HepG2 (cell line): ENCODE measurements around the gene RABL6. TPM values are rescaled to one million over a fixed set of nuclear protein-coding genes. Genes with fewer than 3 reads are reported as not detected.
A peak's percentile ranks its signal among the peaks of the same experiment; 100 is the strongest.

ENCODE experiments used
- BCL6 ChIP-seq: IDR thresholded peaks from 2 replicates; pipeline ENCODE4 v1.6.1; 2016; ENCODE audit warnings: missing genetic modification reagents, missing compliant biosample characterization
- CBFB ChIP-seq: sonication (generic); formaldehyde crosslinking; IDR thresholded peaks from 2 replicates; pipeline ENCODE4 v1.4.0; 2020; ENCODE audit warnings: missing genetic modification reagents
- CREB1 ChIP-seq, 2 experiments: fragments of 450-650 bp in 1 of 2; IDR thresholded peaks; 2 replicates each; pipeline ENCODE4 v1.6.1; 2016 to 2017; ENCODE audit warnings: control low read depth in 1 of 2, mild to moderate bottlenecking in 1 of 2, missing compliant biosample characterization in 1 of 2, missing genetic modification characterization in 1 of 2
- CREBL2 ChIP-seq: sonication (generic); formaldehyde crosslinking; IDR thresholded peaks from 2 replicates; pipeline ENCODE4 v1.8.1; 2023; ENCODE audit warnings: missing genetic modification reagents, mild to moderate bottlenecking, borderline replicate concordance
- EEA1 ChIP-seq: sonication (generic); formaldehyde crosslinking; IDR thresholded peaks from 2 replicates; pipeline ENCODE4 v1.5.1; 2020; ENCODE audit warnings: mild to moderate bottlenecking, missing genetic modification reagents, borderline replicate concordance
- HMGXB3 ChIP-seq: sonication (generic); formaldehyde crosslinking; IDR thresholded peaks from 2 replicates; pipeline ENCODE4 v1.4.0; 2020; ENCODE audit warnings: missing genetic modification reagents, borderline replicate concordance
- JDP2 ChIP-seq: sonication (generic); formaldehyde crosslinking; IDR thresholded peaks from 2 replicates; pipeline ENCODE4 v1.8.1; 2022; ENCODE audit warnings: missing genetic modification reagents, borderline replicate concordance
- NPAS2 ChIP-seq: sonication (generic); formaldehyde crosslinking; IDR thresholded peaks from 2 replicates; pipeline ENCODE4 v1.8.0; 2022; ENCODE audit warnings: mild to moderate bottlenecking, missing genetic modification reagents, borderline replicate concordance
- PAWR ChIP-seq: sonication (generic); formaldehyde crosslinking; IDR thresholded peaks from 2 replicates; pipeline ENCODE4 v1.4.0; 2020; ENCODE audit warnings: missing genetic modification reagents, mild to moderate bottlenecking, borderline replicate concordance
- PHF8 ChIP-seq: sonication (generic); formaldehyde crosslinking; IDR thresholded peaks from 2 replicates; pipeline ENCODE4 v1.5.0; 2020; ENCODE audit warnings: missing genetic modification reagents
- PREB ChIP-seq: sonication (generic); formaldehyde crosslinking; IDR thresholded peaks from 2 replicates; pipeline ENCODE4 v1.4.0; 2020; ENCODE audit warnings: missing genetic modification reagents
- TBL1XR1 ChIP-seq: fragments of 150-350 bp; IDR thresholded peaks from 2 replicates; pipeline ENCODE4 v1.6.1; 2014; ENCODE audit warnings: borderline replicate concordance, low read length; ENCODE audit not compliant: partially characterized antibody
- THAP9 ChIP-seq: sonication (generic); formaldehyde crosslinking; IDR thresholded peaks from 2 replicates; pipeline ENCODE4; 2020; ENCODE audit warnings: missing genetic modification reagents, mild to moderate bottlenecking, borderline replicate concordance
- ZNF276 ChIP-seq: sonication (generic); formaldehyde crosslinking; IDR thresholded peaks from 2 replicates; pipeline ENCODE4 v1.4.0; 2020; ENCODE audit warnings: mild to moderate bottlenecking, low read depth, missing genetic modification reagents
- ZNF510 ChIP-seq: sonication (generic); formaldehyde crosslinking; IDR thresholded peaks from 2 replicates; pipeline ENCODE4 v1.4.0; 2020; ENCODE audit warnings: low read depth, mild to moderate bottlenecking, missing genetic modification reagents
- ZNF747 ChIP-seq: sonication (generic); formaldehyde crosslinking; IDR thresholded peaks from 2 replicates; pipeline ENCODE4 v1.8.1; 2023; ENCODE audit warnings: missing genetic modification reagents, mild to moderate bottlenecking, borderline replicate concordance
- ZNF75D ChIP-seq: sonication (generic); formaldehyde crosslinking; IDR thresholded peaks from 2 replicates; pipeline ENCODE4 v1.8.1; 2023; ENCODE audit warnings: missing genetic modification reagents, mild to moderate bottlenecking, borderline replicate concordance
- polyA plus RNA-seq, 8 experiments: library from polyadenylated mRNA; depleted of rRNA in 3 of 8; stranded (reverse) in 7 of 8; unstranded in 1 of 8; fragments of >200 nt; fragmentation: Illumina TruSeq in 4 of 8; extraction: Trizol in 4 of 8; gene quantifications; 2 replicates each; pipeline versions ENCODE4 v1.2.1 to v1.2.3, GENCODE V29; 2011 to 2016; ENCODE audit warnings: low read depth in 4 of 8, missing spikeins in 1 of 8, mixed read lengths in 1 of 8; ENCODE audit not compliant: insufficient read depth in 1 of 8
- total RNA-seq, 5 experiments: library from RNA; depleted of rRNA; stranded (reverse); fragments of >200 nt; fragmentation: Illumina TruSeq; extraction: Trizol; gene quantifications; 2 replicates each; pipeline ENCODE4 v1.2.3, GENCODE V29; 2016; ENCODE audit warnings: low read depth in 1 of 5

RABL6 gene
- total and polyA plus RNA-seq, 2 of the 13 experiments (the other 11 are each of a cell fraction or from before 2014, with no cell fraction given): 81.5 to 125 TPM

GRCh38 chr9:136882109-136882946 is 74.6 kb downstream of the RABL6 start (continued):
- TF ChIP-seq ZNF75D (CRISPR knock-in tag): no peak
- 0 out of 2 replicates have a peak, but pooled peaks have one; percentile 56 for TF ChIP-seq PAWR (CRISPR knock-in tag)
- TF ChIP-seq NPAS2 (CRISPR knock-in tag): no peak
- TF ChIP-seq PHF8: peak; percentile 54
- peak; percentile 63; the same call in 1 of the 2 replicates for TF ChIP-seq ZNF276
- TF ChIP-seq THAP9 (CRISPR knock-in tag): peak; percentile 49; the same call in 1 of the 2 replicates
- no peak for TF ChIP-seq JDP2 (CRISPR knock-in tag)
- no peak; the same call in 1 of the 2 replicates for TF ChIP-seq CREBL2 (CRISPR knock-in tag)
- TF ChIP-seq CREB1 (IDR thresholded peaks at IDR 0.05): peak; percentile 79
- peak; percentile 81 for TF ChIP-seq CREB1 (CRISPR knock-in tag; IDR thresholded peaks at IDR 0.05)
- TF ChIP-seq ZNF510 (CRISPR knock-in tag): peak; percentile 86; the same call in 1 of the 2 replicates
- no peak for TF ChIP-seq PREB (CRISPR knock-in tag)
- peak; percentile 100 for TF ChIP-seq BCL6 (CRISPR knock-in tag)
- no peak for TF ChIP-seq TBL1XR1
- TF ChIP-seq HMGXB3 (CRISPR knock-in tag): peak; percentile 89; the same call in 1 of the 2 replicates
- TF ChIP-seq ZNF747: no peak
- TF ChIP-seq EEA1: no peak
- TF ChIP-seq CBFB (CRISPR knock-in tag): no peak
